IMR-90 (cell line): ENCODE results near the gene ALS2.

Experiments
- FOS ChIP-seq: fragments of 150-350 bp; IDR thresholded peaks from 2 replicates; pipeline ENCODE4 v1.6.1; 2016; ENCODE audit warnings: low read depth, low read length
- MAFK ChIP-seq: IDR thresholded peaks from 2 replicates; pipeline ENCODE4 v1.6.1; 2012; ENCODE audit warnings: low read depth, low read length, improper control_type of control experiment
- MAZ ChIP-seq: IDR thresholded peaks from 2 replicates; pipeline ENCODE4 v1.6.1; 2012; ENCODE audit warnings: low read depth, mild to moderate bottlenecking, low read length, improper control_type of control experiment, moderate library complexity, borderline replicate concordance
- POLR2A ChIP-seq: IDR thresholded peaks from 2 replicates; pipeline ENCODE4 v1.6.1; 2012; ENCODE audit warnings: mild to moderate bottlenecking, low read depth, low read length
- RAD21 ChIP-seq: IDR thresholded peaks from 2 replicates; pipeline ENCODE4 v1.6.1; 2012; ENCODE audit warnings: low read length, improper control_type of control experiment
- TF ChIP-seq, protein P1 (sequence below): conservative IDR thresholded peaks from 2 replicates; pipeline ENCODE4 v1.5.1; 2012; ENCODE audit warnings: mild to moderate bottlenecking, low read depth, low read length, improper control_type of control experiment
- TF ChIP-seq, protein P2 (sequence below): fragments of 150-350 bp; IDR thresholded peaks from 2 replicates; pipeline ENCODE4 v1.6.1; 2017; ENCODE audit warnings: mild to moderate bottlenecking, antibody characterized with exemption, low read length, low read depth

DNA sequence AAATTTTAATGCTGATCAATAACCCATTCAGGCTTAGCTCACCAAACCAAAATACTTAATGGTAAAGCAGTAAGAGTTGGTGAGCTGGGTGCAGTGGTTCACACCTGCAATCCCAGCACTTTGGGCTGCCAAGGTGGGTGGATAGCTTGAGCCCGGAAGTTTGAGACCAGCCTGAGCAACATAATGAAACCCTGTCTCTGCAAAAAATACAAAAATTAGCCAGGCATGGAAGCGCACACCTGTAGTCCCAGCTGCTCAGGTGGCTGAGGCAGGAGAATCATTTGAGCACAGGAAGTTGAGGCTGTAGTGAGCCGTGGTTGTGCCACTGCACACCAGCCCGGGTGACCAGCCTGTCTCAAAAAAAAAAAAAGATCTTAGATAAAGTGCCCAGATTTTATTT, 46.6 kb downstream of the ALS2 start:
- no peak for TF ChIP-seq MAFK
- TF ChIP-seq POLR2A, result no peak
- TF ChIP-seq, protein P1, sequence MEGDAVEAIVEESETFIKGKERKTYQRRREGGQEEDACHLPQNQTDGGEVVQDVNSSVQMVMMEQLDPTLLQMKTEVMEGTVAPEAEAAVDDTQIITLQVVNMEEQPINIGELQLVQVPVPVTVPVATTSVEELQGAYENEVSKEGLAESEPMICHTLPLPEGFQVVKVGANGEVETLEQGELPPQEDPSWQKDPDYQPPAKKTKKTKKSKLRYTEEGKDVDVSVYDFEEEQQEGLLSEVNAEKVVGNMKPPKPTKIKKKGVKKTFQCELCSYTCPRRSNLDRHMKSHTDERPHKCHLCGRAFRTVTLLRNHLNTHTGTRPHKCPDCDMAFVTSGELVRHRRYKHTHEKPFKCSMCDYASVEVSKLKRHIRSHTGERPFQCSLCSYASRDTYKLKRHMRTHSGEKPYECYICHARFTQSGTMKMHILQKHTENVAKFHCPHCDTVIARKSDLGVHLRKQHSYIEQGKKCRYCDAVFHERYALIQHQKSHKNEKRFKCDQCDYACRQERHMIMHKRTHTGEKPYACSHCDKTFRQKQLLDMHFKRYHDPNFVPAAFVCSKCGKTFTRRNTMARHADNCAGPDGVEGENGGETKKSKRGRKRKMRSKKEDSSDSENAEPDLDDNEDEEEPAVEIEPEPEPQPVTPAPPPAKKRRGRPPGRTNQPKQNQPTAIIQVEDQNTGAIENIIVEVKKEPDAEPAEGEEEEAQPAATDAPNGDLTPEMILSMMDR, result no peak
- no peak for TF ChIP-seq FOS
- TF ChIP-seq, protein P2, sequence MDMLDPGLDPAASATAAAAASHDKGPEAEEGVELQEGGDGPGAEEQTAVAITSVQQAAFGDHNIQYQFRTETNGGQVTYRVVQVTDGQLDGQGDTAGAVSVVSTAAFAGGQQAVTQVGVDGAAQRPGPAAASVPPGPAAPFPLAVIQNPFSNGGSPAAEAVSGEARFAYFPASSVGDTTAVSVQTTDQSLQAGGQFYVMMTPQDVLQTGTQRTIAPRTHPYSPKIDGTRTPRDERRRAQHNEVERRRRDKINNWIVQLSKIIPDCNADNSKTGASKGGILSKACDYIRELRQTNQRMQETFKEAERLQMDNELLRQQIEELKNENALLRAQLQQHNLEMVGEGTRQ, result no peak
- no peak for TF ChIP-seq RAD21
- TF ChIP-seq MAZ, result no peak
